SU-DHL-6 (cell line): ENCODE results near the gene GIPC1.

Experiments used
- CTCF ChIP-seq: fragments of 200-600 bp; sonication (generic); IDR thresholded peaks from one replicate; pipeline ENCODE4 v1.5.1; 2017; ENCODE audit warnings: antibody characterized with exemption, mild to moderate bottlenecking, low read length, moderate library complexity; ENCODE audit not compliant: insufficient read depth, poor library complexity, severe bottlenecking
- EZH2phosphoT487 ChIP-seq: fragments of 200-600 bp; sonication (generic), shearing (Covaris generic); conservative IDR thresholded peaks from 2 replicates; pipeline ENCODE4 v1.6.1; 2018; ENCODE audit warnings: mild to moderate bottlenecking, antibody characterized with exemption, low read length, moderate library complexity, mixed read lengths

GRCh38 chr19:14459703-14460102, 36.2 kb downstream of the GIPC1 start:
- TF ChIP-seq CTCF = no peak
- TF ChIP-seq EZH2phosphoT487 = no peak
